ENCODE results near the gene PIP5KL1.

PIP5KL1 gene

GRCh38 chr9:127931092-127931881 is 710 bp upstream of the PIP5KL1 start:
- DNase-seq (ENCODE audit: low read depth in 4 of 4, low spot score in 1 of 4): no peak

DNA sequence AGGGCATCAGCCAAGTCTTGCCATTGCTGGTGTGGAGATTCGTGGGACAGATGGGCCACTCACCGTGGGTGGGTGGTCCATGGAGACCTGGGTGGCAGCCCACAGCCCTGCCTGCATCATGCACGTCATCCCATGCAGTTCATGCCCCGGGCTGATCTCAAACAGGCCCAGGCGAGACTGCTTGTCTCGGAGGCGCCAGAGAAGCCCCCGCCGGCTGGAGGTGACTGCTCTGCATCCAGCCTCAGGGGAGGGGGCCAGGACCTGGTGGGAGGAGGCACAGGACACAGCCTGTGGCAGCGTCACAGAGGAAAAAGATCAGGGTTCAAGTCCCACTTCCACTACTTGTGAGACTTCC is 975 bp downstream of the PIP5KL1 start:
- DNase-seq (ENCODE audit: low read depth in 4 of 4, low spot score in 1 of 4): no peak

DNA sequence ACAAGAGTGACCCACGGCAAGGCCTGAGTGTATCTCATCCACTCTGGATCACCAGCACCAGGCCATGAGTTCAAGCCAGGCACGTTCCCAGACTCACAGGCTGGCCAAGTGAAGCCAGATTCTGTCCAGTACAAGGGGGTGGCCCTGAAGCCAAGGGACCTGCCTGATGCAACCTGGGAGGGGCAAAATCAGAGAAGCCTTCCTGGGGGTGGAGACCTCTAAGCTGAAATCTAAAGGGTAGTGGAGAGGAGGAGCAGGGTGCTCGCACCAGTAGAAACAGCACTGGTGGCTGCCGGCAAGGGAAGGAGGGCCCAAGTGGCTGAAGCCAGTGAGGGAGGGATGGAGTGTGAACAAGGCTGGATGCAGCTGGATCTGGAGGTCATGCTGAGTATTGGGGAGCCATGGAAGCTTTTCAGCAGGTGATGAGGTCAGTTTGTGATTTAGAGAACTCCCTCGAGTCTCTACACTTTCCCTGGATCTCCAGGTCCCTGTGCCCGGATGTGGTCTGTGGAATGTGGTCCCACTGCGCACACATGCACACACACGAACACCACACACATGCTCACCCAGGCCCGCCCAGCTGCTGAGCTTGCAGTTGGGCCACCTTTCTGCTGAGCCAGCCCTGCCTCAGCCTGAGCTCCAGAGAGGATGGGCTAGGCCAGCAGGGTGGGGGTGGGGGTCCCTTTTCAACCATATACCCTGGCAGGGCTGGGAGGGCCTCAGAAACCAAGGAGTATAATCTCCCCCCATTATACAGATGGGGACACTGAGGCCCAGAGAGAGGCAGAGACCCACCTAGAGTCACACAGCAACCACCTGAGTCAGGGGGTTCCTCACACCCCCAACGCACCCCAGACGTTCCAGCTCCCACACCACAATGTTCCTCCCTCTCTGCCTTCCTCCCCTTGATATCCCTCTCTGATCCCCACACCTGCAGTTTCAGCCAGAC is 1.6 kb downstream of the PIP5KL1 start:
- no peak for DNase-seq (ENCODE audit: low read depth in 4 of 4, low spot score in 1 of 4)

DNA sequence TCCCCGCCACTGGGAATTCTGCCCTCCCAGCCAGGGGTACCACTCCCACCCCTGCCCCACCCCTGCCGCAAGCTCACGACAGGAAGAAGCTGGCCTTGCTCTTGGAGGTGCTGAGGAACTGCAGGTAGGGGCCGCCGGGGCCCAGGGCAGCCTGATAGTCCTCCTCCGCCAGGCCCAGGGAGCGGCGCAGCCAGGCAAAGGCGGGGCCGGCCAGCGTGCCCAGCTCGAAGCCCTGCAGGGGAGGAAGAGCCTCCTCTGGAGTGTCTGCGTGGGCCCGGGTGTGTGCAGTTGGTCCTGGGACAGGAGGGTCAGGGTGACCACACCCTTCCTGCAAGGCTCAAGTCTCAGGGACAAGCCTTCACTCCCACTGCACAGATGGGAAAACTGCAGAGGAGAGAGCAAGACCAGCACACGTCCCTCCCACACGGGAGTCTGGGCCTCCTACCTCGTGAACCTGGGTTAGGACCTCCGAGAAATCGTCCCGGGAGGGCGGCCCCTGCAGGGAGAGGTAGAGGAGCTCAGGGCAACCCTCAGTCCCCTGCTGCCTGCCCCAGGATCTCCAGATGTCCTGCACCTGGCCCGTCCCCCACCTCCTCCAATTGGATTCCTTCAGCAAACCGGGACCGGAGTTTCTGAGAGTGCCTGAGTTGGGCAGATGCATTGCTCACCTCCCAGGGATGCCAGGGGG is 2.4 kb downstream of the PIP5KL1 start:
- no peak for DNase-seq (ENCODE audit: low read depth in 4 of 4, low spot score in 1 of 4)

- DNase-seq (ENCODE audit: low read depth in 4 of 4, low spot score in 1 of 4): peak in 3 of 4 experiments; percentile 57 to 73 (median 57)
Observed at GRCh38 chr9:127927201-127927987, 3.2 kb downstream of the PIP5KL1 start.

- DNase-seq (ENCODE audit: low read depth in 4 of 4, low spot score in 1 of 4): no peak
Observed at GRCh38 chr9:127926906-127927200, 3.7 kb downstream of the PIP5KL1 start.

GRCh38 chr9:127925959-127926905 is 4.3 kb downstream of the PIP5KL1 start:
- DNase-seq (ENCODE audit: low read depth in 4 of 4, low spot score in 1 of 4): no peak

GRCh38 chr9:127924736-127925444 is 5.7 kb downstream of the PIP5KL1 start:
- no peak for DNase-seq (ENCODE audit: low read depth in 4 of 4, low spot score in 1 of 4)

GRCh38 chr9:127923771-127924170 is 6.8 kb downstream of the PIP5KL1 start:
- DNase-seq (ENCODE audit: low read depth in 4 of 4, low spot score in 1 of 4): no peak

- DNase-seq (ENCODE audit: low read depth in 4 of 4, low spot score in 1 of 4): no peak
Observed at GRCh38 chr9:127923046-127923445, 7.5 kb downstream of the PIP5KL1 start.

DNA sequence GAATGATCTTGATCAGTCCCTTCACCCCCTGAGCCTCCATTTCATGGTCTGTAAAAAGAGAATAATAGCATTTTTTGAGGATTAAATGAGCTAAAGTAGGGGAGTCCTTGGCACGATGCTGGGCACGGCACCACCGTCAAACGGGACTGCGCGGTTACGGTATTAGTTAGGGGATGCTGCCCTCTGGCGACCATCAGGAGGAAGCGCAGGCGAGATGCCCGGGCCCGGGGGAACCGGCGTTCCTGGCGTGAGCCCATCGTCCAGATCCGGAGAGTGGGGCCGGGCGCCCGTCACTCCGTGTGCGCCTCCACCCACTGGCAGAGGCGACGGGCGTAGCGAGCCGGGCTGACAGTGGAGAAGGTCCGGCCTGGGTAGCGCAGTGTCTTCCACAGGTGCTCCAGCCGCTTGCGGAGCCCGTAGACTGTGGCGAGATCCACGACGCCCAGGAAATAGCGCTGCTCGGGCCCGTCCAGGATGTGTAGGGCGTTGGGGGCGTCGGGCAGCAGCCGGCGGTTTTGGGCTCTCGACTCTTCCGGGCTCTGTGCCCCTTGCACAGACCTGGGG is 8.9 kb downstream of the PIP5KL1 start:
- peak in 3 of 4 experiments; percentile 60 to 74 (median 70) for DNase-seq (ENCODE audit: low read depth in 4 of 4, low spot score in 1 of 4)

GRCh38 chr9:127920794-127921193 is 9.8 kb downstream of the PIP5KL1 start:
- DNase-seq (ENCODE audit: low read depth in 4 of 4, low spot score in 1 of 4): no peak

- DNase-seq (ENCODE audit: low read depth in 4 of 4, low spot score in 1 of 4): no peak
Observed at GRCh38 chr9:127919253-127919815, 11.2 kb downstream of the PIP5KL1 start.

GRCh38 chr9:127918183-127919107 is 12.1 kb downstream of the PIP5KL1 start:
- no peak for DNase-seq (ENCODE audit: low read depth in 4 of 4, low spot score in 1 of 4)

DNA sequence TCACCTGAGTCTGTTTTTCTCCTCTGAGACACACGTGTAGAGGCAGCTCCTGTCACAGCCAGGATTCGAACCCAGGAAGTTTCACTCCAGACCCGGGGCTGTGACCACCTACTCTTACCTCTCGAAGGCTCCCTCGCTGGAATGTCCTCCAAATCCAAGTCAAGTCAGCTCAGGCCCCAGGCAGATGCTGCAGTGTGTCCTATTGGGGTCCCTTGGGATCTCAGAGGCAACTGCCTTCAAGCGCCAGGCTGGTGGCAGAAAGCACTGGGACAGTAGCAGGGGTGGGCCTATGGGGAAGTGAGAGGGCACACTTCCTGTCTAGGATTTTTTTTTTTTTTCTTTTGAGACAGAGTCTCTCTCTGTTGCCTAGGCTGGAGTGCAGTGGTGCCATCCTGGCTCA is 13.0 kb downstream of the PIP5KL1 start:
- DNase-seq (ENCODE audit: low read depth in 4 of 4, low spot score in 1 of 4): no peak

GRCh38 chr9:127916720-127917581 is 13.6 kb downstream of the PIP5KL1 start, which contains the start of gene ST6GALNAC4:
Gene ST6GALNAC4, minus strand, starts transcription at chr9:127917041. Its CDS starts 622 bp downstream, at chr9:127916419.
- peak; percentile 86 to 98 (median 94) for DNase-seq (ENCODE audit: low read depth in 4 of 4, low spot score in 1 of 4)

Measured in stimulated activated CD4-positive, alpha-beta T cell treated with anti-CD3 and anti-CD28 coated beads, Interleukin-1b, Interleukin-23, amount 100 ng/mL, for 24 hours (primary cell).